Liver (tissue), 3 donors: ENCODE measurements around the gene RPS6KA2.

ENCODE experiments used
- GABPA ChIP-seq, 2 donors: IDR thresholded peaks in 1 of 2; conservative IDR thresholded peaks in 1 of 2; 2 replicates each; pipeline ENCODE4 v1.6.1; 2016; ENCODE audit warnings: antibody characterized with exemption in 2 of 2, mild to moderate bottlenecking in 1 of 2, moderate library complexity in 1 of 2
- HNF4A ChIP-seq, 2 donors: conservative IDR thresholded peaks; 2 replicates each; pipeline ENCODE4 v1.6.1; 2016; ENCODE audit warnings: antibody characterized with exemption in 2 of 2, mild to moderate bottlenecking in 2 of 2
- JUND ChIP-seq, 2 donors: IDR thresholded peaks; 2 replicates each; pipeline ENCODE4 v1.6.1; 2016; ENCODE audit warnings: antibody characterized with exemption in 2 of 2
- RAD21 ChIP-seq, 2 donors: IDR thresholded peaks; 2 replicates each; pipeline ENCODE4 v1.6.1; 2016; ENCODE audit warnings: antibody characterized with exemption in 2 of 2, mild to moderate bottlenecking in 2 of 2
- REST ChIP-seq: IDR thresholded peaks from 2 replicates; pipeline ENCODE4 v1.6.1; 2016; ENCODE audit warnings: antibody characterized with exemption, mild to moderate bottlenecking
- SP1 ChIP-seq: IDR thresholded peaks from 2 replicates; pipeline ENCODE4 v1.6.1; 2018; ENCODE audit warnings: antibody characterized with exemption, mild to moderate bottlenecking
- TAF1 ChIP-seq: conservative IDR thresholded peaks from 2 replicates; pipeline ENCODE4 v1.6.1; 2016; ENCODE audit warnings: antibody characterized with exemption, mild to moderate bottlenecking
- YY1 ChIP-seq: IDR thresholded peaks from 2 replicates; pipeline ENCODE4 v1.6.1; 2016; ENCODE audit warnings: antibody characterized with exemption, mild to moderate bottlenecking
- TF ChIP-seq, protein P1 (sequence below): fragments of 150-350 bp; IDR thresholded peaks from 2 replicates; pipeline ENCODE4 v1.5.1; 2017; ENCODE audit warnings: improper control_type of control experiment, low read depth, low read length; ENCODE audit not compliant: missing input control
- TF ChIP-seq, protein P2 (sequence below): IDR thresholded peaks from 2 replicates; pipeline ENCODE4 v1.6.1; 2016; ENCODE audit warnings: antibody characterized with exemption
- donor health status: healthy.
- donor health status: healthy.

DNA sequence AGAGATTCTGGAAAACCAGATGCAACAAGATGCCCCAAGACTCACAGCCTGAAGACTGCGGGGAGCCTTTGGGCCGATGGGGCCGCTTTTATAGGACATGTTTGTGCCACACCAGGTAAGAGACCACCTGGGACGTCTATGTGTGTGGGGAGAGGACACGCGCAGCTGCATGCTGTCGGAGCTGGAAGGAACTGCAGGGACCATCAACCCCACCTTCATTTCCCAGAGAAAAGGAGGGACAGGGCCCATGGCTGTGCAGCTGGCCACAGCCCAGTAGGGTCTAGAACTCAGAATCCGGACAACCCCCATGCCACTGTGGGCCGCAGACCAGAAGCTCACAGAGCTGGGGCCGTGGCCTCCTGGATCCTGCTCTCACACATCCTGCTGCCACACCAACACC is 144.0 kb downstream of the RPS6KA2 start:
- TF ChIP-seq JUND (IDR thresholded peaks at IDR 0.05) (no peak), YY1 (no peak), RAD21 (IDR thresholded peaks at IDR 0.05) (no peak), TAF1 (no peak), GABPA (IDR thresholded peaks at IDR 0.05 in 1 of 2, conservative IDR thresholded peaks at IDR 0.05 in 1 of 2) (no peak), REST (no peak), HNF4A (conservative IDR thresholded peaks at IDR 0.05) (no peak), SP1 (no peak)
- TF ChIP-seq, protein P1, sequence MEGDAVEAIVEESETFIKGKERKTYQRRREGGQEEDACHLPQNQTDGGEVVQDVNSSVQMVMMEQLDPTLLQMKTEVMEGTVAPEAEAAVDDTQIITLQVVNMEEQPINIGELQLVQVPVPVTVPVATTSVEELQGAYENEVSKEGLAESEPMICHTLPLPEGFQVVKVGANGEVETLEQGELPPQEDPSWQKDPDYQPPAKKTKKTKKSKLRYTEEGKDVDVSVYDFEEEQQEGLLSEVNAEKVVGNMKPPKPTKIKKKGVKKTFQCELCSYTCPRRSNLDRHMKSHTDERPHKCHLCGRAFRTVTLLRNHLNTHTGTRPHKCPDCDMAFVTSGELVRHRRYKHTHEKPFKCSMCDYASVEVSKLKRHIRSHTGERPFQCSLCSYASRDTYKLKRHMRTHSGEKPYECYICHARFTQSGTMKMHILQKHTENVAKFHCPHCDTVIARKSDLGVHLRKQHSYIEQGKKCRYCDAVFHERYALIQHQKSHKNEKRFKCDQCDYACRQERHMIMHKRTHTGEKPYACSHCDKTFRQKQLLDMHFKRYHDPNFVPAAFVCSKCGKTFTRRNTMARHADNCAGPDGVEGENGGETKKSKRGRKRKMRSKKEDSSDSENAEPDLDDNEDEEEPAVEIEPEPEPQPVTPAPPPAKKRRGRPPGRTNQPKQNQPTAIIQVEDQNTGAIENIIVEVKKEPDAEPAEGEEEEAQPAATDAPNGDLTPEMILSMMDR: no peak
- TF ChIP-seq, protein P2, sequence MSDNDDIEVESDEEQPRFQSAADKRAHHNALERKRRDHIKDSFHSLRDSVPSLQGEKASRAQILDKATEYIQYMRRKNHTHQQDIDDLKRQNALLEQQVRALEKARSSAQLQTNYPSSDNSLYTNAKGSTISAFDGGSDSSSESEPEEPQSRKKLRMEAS: no peak
